Measurements from ENCODE around the gene UTP25. TPM values are rescaled to one million over a fixed set of nuclear protein-coding genes. Genes with fewer than 3 reads are reported as not detected.

The UTP25 gene
- total RNA-seq, 1 experiment from 2014 or later = 12.7 TPM

DNA sequence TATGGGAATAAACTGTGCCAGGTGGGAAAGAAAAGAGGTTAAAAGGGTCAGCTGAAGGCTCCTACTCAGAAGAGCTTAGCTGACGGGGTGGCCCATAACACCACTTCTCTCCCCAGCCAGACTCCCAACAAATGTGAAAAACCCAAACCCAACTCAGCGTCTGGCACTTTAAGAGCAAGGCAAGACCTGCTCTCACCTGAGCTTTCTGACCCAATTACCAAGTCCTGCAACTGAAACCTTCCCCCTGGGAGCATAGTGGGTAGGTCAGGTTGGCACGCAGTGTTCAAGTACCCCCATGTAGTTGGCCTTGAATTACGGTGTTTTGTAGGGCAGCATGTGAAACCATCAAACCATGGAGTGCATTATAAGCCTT, 25.0 kb upstream of the UTP25 start:
- Histone ChIP-seq H3K79me2 (ENCODE audit: insufficient read depth, low read length) (peaks cover 28% of the 10 kb centered on the region; the same call in 1 of the 2 replicates), H3K4me1 (ENCODE audit: control insufficient read depth in 1 of 2, insufficient read depth in 2 of 2, low read length in 2 of 2) (peaks cover 5 to 29% of the 10 kb centered on the region in 2 experiments; a peak in 3 of 4 replicates), H2AFZ (ENCODE audit: low read depth, low read length, poor library complexity, severe bottlenecking) (no peak overlapping the region), H3K9me3 (ENCODE audit: control insufficient read depth in 1 of 2, insufficient read depth in 1 of 2, low read depth in 1 of 2, low read length in 2 of 2) (no peaks in the 10 kb centered on the region), H3K27ac (ENCODE audit: low read depth, low read length) (no peak overlapping the region), H3K4me3 (replicated peaks in 1 of 2; ENCODE audit: low read depth in 1 of 2, low read length in 2 of 2) (no peak overlapping the region), H3K36me3 (ENCODE audit: control insufficient read depth in 1 of 2, insufficient read depth in 2 of 2, low read length in 2 of 2) (no peaks in the 10 kb centered on the region; a peak in 3 of 4 replicates), H3K27me3 (ENCODE audit: insufficient read depth, low read length) (no peaks in the 10 kb centered on the region), H3K9me2 (ENCODE audit: insufficient read depth) (no peaks in the 10 kb centered on the region), H3K9ac (ENCODE audit: low read length) (no peak overlapping the region), H4K20me1 (ENCODE audit: insufficient read depth) (no peaks in the 10 kb centered on the region), H3K4me2 (ENCODE audit: low read length) (no peak overlapping the region)
- BruUV-seq (replicated peaks) = no TSS peak
- ChIA-PET RAD21 (ENCODE audit: low non-redundant PET in 1 of 2, low total read pairs in 2 of 2, uncharacterized antibody in 2 of 2, unreplicated experiment in 2 of 2) (no interaction called here), POLR2A (no interaction called here), CTCF (interaction anchor here (1.1 kb wide), 1 partner anchor 233 kb away, joined by 4 read pairs; no protein-coding TSS in a partner anchor)
- DNase-seq (ENCODE audit: low read depth, low spot score) (no peak), ATAC-seq (no peak)
- TF ChIP-seq YY1 (IDR thresholded peaks at IDR 0.05; ENCODE audit: extremely low read depth, insufficient replicate concordance, low read depth, low read length) = no peak
- no peak for TF ChIP-seq CEBPB (IDR thresholded peaks at IDR 0.05; ENCODE audit: low read depth)
- TF ChIP-seq POLR2A (IDR thresholded peaks at IDR 0.05; ENCODE audit: borderline replicate concordance, extremely low read depth, insufficient read depth, insufficient read length) = no peak
- no peak for TF ChIP-seq ZNF274 (IDR thresholded peaks at IDR 0.05; ENCODE audit: low read depth, low read length)
- TF ChIP-seq SRF (IDR thresholded peaks at IDR 0.05; ENCODE audit: low read depth) = no peak
- TF ChIP-seq, protein P1, sequence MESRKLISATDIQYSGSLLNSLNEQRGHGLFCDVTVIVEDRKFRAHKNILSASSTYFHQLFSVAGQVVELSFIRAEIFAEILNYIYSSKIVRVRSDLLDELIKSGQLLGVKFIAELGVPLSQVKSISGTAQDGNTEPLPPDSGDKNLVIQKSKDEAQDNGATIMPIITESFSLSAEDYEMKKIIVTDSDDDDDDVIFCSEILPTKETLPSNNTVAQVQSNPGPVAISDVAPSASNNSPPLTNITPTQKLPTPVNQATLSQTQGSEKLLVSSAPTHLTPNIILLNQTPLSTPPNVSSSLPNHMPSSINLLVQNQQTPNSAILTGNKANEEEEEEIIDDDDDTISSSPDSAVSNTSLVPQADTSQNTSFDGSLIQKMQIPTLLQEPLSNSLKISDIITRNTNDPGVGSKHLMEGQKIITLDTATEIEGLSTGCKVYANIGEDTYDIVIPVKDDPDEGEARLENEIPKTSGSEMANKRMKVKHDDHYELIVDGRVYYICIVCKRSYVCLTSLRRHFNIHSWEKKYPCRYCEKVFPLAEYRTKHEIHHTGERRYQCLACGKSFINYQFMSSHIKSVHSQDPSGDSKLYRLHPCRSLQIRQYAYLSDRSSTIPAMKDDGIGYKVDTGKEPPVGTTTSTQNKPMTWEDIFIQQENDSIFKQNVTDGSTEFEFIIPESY (IDR thresholded peaks at IDR 0.05; ENCODE audit: extremely low read depth, insufficient replicate concordance, low read length) = no peak
- TF ChIP-seq, protein P2, sequence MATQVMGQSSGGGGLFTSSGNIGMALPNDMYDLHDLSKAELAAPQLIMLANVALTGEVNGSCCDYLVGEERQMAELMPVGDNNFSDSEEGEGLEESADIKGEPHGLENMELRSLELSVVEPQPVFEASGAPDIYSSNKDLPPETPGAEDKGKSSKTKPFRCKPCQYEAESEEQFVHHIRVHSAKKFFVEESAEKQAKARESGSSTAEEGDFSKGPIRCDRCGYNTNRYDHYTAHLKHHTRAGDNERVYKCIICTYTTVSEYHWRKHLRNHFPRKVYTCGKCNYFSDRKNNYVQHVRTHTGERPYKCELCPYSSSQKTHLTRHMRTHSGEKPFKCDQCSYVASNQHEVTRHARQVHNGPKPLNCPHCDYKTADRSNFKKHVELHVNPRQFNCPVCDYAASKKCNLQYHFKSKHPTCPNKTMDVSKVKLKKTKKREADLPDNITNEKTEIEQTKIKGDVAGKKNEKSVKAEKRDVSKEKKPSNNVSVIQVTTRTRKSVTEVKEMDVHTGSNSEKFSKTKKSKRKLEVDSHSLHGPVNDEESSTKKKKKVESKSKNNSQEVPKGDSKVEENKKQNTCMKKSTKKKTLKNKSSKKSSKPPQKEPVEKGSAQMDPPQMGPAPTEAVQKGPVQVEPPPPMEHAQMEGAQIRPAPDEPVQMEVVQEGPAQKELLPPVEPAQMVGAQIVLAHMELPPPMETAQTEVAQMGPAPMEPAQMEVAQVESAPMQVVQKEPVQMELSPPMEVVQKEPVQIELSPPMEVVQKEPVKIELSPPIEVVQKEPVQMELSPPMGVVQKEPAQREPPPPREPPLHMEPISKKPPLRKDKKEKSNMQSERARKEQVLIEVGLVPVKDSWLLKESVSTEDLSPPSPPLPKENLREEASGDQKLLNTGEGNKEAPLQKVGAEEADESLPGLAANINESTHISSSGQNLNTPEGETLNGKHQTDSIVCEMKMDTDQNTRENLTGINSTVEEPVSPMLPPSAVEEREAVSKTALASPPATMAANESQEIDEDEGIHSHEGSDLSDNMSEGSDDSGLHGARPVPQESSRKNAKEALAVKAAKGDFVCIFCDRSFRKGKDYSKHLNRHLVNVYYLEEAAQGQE (IDR thresholded peaks at IDR 0.05; ENCODE audit: low read depth) = no peak
- no peak for TF ChIP-seq SP1 (IDR thresholded peaks at IDR 0.05; ENCODE audit: low read depth)
- TF ChIP-seq EGR1 (IDR thresholded peaks at IDR 0.05; ENCODE audit: low read depth) = no peak
- TF ChIP-seq ZFX (IDR thresholded peaks at IDR 0.05) = no peak
- no peak for TF ChIP-seq POLR2AphosphoS5 (IDR thresholded peaks at IDR 0.05; ENCODE audit: low read depth, low read length)
- no peak for TF ChIP-seq SIN3A (IDR thresholded peaks at IDR 0.05; ENCODE audit: low read depth)
- no peak for TF ChIP-seq JUND (IDR thresholded peaks at IDR 0.05)
- TF ChIP-seq EZH2phosphoT487 (IDR thresholded peaks at IDR 0.05; ENCODE audit: borderline replicate concordance) = no peak
- intact Hi-C loops (cut with micrococcal nuclease) = no loop called here
